GM15510 (cell line): ENCODE measurements around the gene KIAA1671.

ENCODE experiments used
- POLR2A ChIP-seq: IDR thresholded peaks from 3 replicates; pipeline ENCODE4 v1.6.1; 2011; ENCODE audit warnings: borderline replicate concordance; ENCODE audit not compliant: insufficient read length; ENCODE audit errors: extremely low read depth

KIAA1671 gene

GRCh38 chr22:25207553-25208157, 255.1 kb downstream of the KIAA1671 start:
- no peak for TF ChIP-seq POLR2A

- no peak for TF ChIP-seq POLR2A
Observed at GRCh38 chr22:25208328-25208727, 255.8 kb downstream of the KIAA1671 start.

- TF ChIP-seq POLR2A = no peak
Observed at GRCh38 chr22:25208743-25209505, 256.4 kb downstream of the KIAA1671 start.

DNA sequence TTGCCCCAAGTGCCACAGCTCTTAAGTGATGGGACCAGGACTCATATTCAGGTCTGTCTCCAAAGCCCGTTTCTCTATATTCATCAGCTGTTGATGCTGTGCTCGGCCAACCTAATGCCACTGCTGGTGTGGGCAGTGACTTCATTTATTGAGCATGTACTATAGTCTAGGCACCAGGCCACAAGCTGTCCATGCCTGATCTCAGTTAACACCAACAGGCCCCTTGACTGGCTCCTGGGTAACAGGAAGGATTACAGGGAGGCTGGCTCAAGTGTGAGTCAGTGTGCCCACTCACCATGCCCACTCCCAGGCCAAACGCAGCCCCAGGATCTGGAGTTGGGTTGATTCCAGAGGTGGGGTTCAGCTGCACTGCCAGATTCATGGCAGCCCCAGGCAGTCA, 258.3 kb downstream of the KIAA1671 start:
- no peak for TF ChIP-seq POLR2A

- no peak for TF ChIP-seq POLR2A
Observed at GRCh38 chr22:25212337-25212736, 259.8 kb downstream of the KIAA1671 start.

- no peak for TF ChIP-seq POLR2A
Observed at GRCh38 chr22:25213221-25213620, 260.7 kb downstream of the KIAA1671 start.

GRCh38 chr22:25216230-25216629, 263.7 kb downstream of the KIAA1671 start:
- TF ChIP-seq POLR2A = no peak

GRCh38 chr22:25219211-25219689, 266.7 kb downstream of the KIAA1671 start, which contains the start of gene CRYBB2:
CRYBB2 (plus strand) TSS chr22:25219639; CDS start chr22:25221430, 1,791 bp downstream.
- TF ChIP-seq POLR2A = no peak

DNA sequence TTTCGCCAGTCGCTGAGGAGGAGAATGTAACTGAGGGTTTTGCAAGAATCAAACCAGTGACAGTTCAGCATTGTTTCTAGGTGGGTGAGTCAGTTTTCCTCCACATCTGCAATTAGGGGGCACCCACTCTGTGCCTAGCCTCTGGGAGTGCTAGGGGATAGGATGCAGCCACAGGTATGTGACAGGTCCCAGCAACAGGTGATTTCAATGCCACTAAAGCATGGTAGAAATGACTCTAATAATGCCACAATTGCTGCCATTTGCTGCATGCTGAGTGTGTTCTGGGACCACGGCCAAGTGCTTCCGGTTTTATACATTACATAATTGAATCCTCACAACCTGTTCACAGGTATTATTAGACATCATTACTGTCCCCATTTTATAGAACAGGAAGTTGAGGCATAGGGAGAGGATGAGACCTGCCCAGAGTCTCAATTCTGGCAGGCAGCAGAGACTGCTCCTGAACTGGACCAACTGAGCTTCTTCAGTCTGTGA, 267.5 kb downstream of the KIAA1671 start:
- no peak for TF ChIP-seq POLR2A

DNA sequence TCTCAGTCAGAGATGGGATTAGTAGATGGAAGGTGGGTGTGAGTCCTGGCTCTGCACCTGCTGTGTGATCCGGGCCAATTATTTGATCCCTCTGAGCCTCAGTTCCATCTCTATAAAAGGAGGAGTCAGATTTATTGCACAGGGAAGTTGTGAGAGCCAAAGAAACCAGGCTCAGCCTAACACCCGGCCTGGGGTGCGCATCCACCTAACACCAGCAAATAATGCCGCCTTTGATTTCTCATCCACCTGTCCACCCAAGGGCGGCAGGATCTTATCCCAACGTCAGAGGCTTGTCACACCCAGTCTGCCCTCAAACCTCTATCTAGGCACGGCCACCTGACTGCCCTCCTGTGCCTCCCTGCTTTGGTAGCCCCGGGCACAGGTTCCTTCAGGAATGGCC, 269.3 kb downstream of the KIAA1671 start:
- no peak for TF ChIP-seq POLR2A

GRCh38 chr22:25223269-25223850, 270.8 kb downstream of the KIAA1671 start:
- TF ChIP-seq POLR2A = no peak

- no peak for TF ChIP-seq POLR2A
Observed at GRCh38 chr22:25228822-25229221, 276.3 kb downstream of the KIAA1671 start.

- TF ChIP-seq POLR2A = no peak
Observed at GRCh38 chr22:25232301-25232700, 279.8 kb downstream of the KIAA1671 start.

DNA sequence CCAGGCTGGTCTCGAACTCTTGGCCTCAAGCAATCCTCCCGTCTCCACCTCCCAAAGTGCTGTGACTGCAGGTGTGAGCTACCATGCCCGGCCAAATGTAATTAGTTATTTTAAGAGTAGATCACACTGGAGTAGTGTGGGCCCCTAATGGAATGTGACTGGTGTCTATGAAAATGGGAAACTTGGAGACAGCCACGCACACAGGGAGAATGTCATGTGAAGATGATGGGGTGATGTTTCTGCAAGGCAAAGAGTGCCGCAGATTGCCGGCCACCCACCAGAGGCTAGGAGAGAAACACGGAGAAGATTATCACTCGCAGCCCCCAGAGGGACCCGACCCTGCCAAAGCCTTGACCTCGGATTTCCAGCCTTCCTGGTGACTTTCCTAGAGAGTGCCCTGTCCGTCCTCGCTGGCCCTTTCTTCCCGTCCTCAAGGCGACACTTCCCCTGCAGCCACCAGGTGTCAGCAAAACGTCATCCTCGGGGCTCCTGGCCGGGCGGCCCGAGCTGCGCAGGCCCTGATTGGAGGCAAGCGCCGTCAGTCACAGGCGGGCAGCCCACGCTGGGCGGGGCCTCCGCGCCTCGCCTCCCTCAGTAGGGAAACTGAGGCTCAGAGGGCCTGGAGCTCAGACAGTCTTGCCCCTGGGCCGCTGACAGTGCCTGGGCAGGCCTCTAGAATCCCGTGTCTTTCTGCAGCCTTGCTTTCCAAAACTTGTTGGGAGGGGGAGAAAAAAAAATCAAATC, 283.2 kb downstream of the KIAA1671 start:
- no peak for TF ChIP-seq POLR2A

- TF ChIP-seq POLR2A = no peak
Observed at GRCh38 chr22:25236417-25236816, 283.9 kb downstream of the KIAA1671 start.
